WTC11 (cell line): ENCODE data around the gene PRKN. TPM values are rescaled to one million over a fixed set of nuclear protein-coding genes. Genes with fewer than 3 reads are reported as not detected.

ENCODE experiments used
- ATAC-seq: fragments of 200-7000 bp; cut with Tn5 transposase; 2 replicates; pipeline ENCODE4 v1.10.0; 2021; ENCODE audit warnings: mild to moderate bottlenecking, moderate library complexity
- CTCF ChIA-PET: fragments of 300-600 bp; sonication (Branson Sonifier 250); formaldehyde crosslinking; loops from one replicate; lab custom pipeline; 2021; ENCODE audit warnings: antibody characterized with exemption; lab: Charles Lee
- POLR2A ChIA-PET: fragments of 350-600 bp; sonication (Branson Sonifier 250); formaldehyde crosslinking; loops from one replicate; lab custom pipeline; 2021; ENCODE audit warnings: antibody characterized with exemption; lab: Charles Lee
- DNase-seq: peaks from one replicate; pipeline ENCODE4 v3.0.0; 2021; ENCODE audit warnings: low spot score
- H3K27ac Mint-ChIP-seq: 2 replicates; pipeline ENCODE4 v1.8.0; 2021; ENCODE audit warnings: mixed read lengths
- H3K27me3 Mint-ChIP-seq: 2 replicates; pipeline ENCODE4 v1.8.0; 2021; ENCODE audit warnings: low read depth, mild to moderate bottlenecking, moderate library complexity, mixed read lengths
- H3K36me3 Mint-ChIP-seq: 2 replicates; pipeline ENCODE4 v1.8.0; 2021; ENCODE audit warnings: mixed read lengths
- H3K4me1 Mint-ChIP-seq: 2 replicates; pipeline ENCODE4 v1.8.0; 2022; ENCODE audit warnings: mixed read lengths
- H3K4me3 Mint-ChIP-seq: 2 replicates; pipeline ENCODE4 v1.8.0; 2021; ENCODE audit warnings: mild to moderate bottlenecking, moderate library complexity, mixed read lengths
- H3K9me3 Mint-ChIP-seq: 2 replicates; pipeline ENCODE4 v1.8.0; 2021; ENCODE audit warnings: mixed read lengths
- CTCF ChIP-seq: fragments of 200-600 bp; IDR thresholded peaks from 2 replicates; pipeline ENCODE4 v1.8.0; 2022; ENCODE audit warnings: antibody characterized with exemption
- ELF4 ChIP-seq: sonication (generic); formaldehyde crosslinking; IDR thresholded peaks from 2 replicates; pipeline ENCODE4 v1.8.1; 2022; ENCODE audit warnings: low read depth, mild to moderate bottlenecking, moderate library complexity, missing genetic modification reagents
- ESRRA ChIP-seq: sonication (generic); formaldehyde crosslinking; IDR thresholded peaks from 2 replicates; pipeline ENCODE4 v1.8.1; 2022; ENCODE audit warnings: mild to moderate bottlenecking, missing genetic modification reagents, borderline replicate concordance
- ETV6 ChIP-seq: sonication (generic); formaldehyde crosslinking; IDR thresholded peaks from 2 replicates; pipeline ENCODE4 v1.8.1; 2022; ENCODE audit warnings: mild to moderate bottlenecking, missing genetic modification reagents
- GTF2I ChIP-seq: fragments of 250-450 bp; sonication (Bioruptor Pico); conservative IDR thresholded peaks from 2 replicates; pipeline ENCODE4 v1.4.0; 2021; ENCODE audit warnings: mild to moderate bottlenecking
- IRF1 ChIP-seq: sonication (generic); formaldehyde crosslinking; IDR thresholded peaks from 2 replicates; pipeline ENCODE4 v1.8.0; 2023; ENCODE audit warnings: missing genetic modification reagents
- IRF2 ChIP-seq: sonication (generic); formaldehyde crosslinking; IDR thresholded peaks from 2 replicates; pipeline ENCODE4 v1.8.0; 2022; ENCODE audit warnings: low read depth, missing genetic modification reagents, borderline replicate concordance
- NFE2L1 ChIP-seq: sonication (generic); formaldehyde crosslinking; IDR thresholded peaks from 2 replicates; pipeline ENCODE4 v1.8.1; 2023; ENCODE audit warnings: missing genetic modification reagents
- PRDM15 ChIP-seq: sonication (generic); formaldehyde crosslinking; IDR thresholded peaks from 2 replicates; pipeline ENCODE4 v1.8.0; 2022; ENCODE audit warnings: missing genetic modification reagents
- PRRX2 ChIP-seq: fragments of 250-450 bp; sonication (Bioruptor Pico); IDR thresholded peaks from 2 replicates; pipeline ENCODE4 v1.8.0; 2021; ENCODE audit warnings: mild to moderate bottlenecking
- RORB ChIP-seq: fragments of 250-450 bp; sonication (Bioruptor Pico); IDR thresholded peaks from 2 replicates; pipeline ENCODE4 v1.9.0; 2021; ENCODE audit warnings: mild to moderate bottlenecking
- SMAD3 ChIP-seq: sonication (generic); formaldehyde crosslinking; IDR thresholded peaks from 2 replicates; pipeline ENCODE4 v1.8.0; 2022; ENCODE audit warnings: missing genetic modification reagents, mild to moderate bottlenecking, borderline replicate concordance
- SMAD4 ChIP-seq: sonication (generic); formaldehyde crosslinking; IDR thresholded peaks from 2 replicates; pipeline ENCODE4 v1.8.0; 2022; ENCODE audit warnings: mild to moderate bottlenecking, missing genetic modification reagents
- SP1 ChIP-seq: sonication (generic); formaldehyde crosslinking; conservative IDR thresholded peaks from 2 replicates; pipeline ENCODE4 v1.8.1; 2022; ENCODE audit warnings: missing genetic modification reagents
- TCF7 ChIP-seq: sonication (generic); formaldehyde crosslinking; IDR thresholded peaks from 2 replicates; pipeline ENCODE4 v1.8.0; 2022; ENCODE audit warnings: mild to moderate bottlenecking, low read depth, missing genetic modification reagents, moderate library complexity
- ZNF121 ChIP-seq: sonication (generic); formaldehyde crosslinking; IDR thresholded peaks from 2 replicates; pipeline ENCODE4 v1.8.0; 2023; ENCODE audit warnings: missing genetic modification reagents
- ZNF232 ChIP-seq: sonication (generic); formaldehyde crosslinking; IDR thresholded peaks from 2 replicates; pipeline ENCODE4 v1.8.0; 2022; ENCODE audit warnings: mild to moderate bottlenecking, missing genetic modification reagents
- ZNF263 ChIP-seq: sonication (generic); formaldehyde crosslinking; IDR thresholded peaks from 2 replicates; pipeline ENCODE4 v1.8.1; 2022; ENCODE audit warnings: low read depth, mild to moderate bottlenecking, moderate library complexity, missing genetic modification reagents
- ZNF281 ChIP-seq: sonication (generic); formaldehyde crosslinking; IDR thresholded peaks from 2 replicates; pipeline ENCODE4 v1.8.0; 2023; ENCODE audit warnings: mild to moderate bottlenecking, missing genetic modification reagents
- total RNA-seq: library from RNA; stranded (reverse); gene quantifications from 3 replicates; pipeline ENCODE4 v1.2.3, GENCODE V29; 2021

PRKN gene
- total RNA-seq, 1 experiment from 2014 or later, result 0.59 TPM

GRCh38 chr6:161921602-161922395 is 805.8 kb downstream of the PRKN start:
- CTCF ChIA-PET, result interaction anchor here (1.1 kb wide), 1 partner anchor 90 kb away, joined by 5 read pairs; no protein-coding TSS in a partner anchor
- H3K9me3 Mint-ChIP-seq, result no peaks in the 10 kb centered on the region
- H3K27me3 Mint-ChIP-seq, result no peaks in the 10 kb centered on the region
- ATAC-seq, result no peak
- no peaks in the 10 kb centered on the region for H3K36me3 Mint-ChIP-seq
- POLR2A ChIA-PET, result no interaction called here
- no peak for DNase-seq
- TF ChIP-seq ZNF121 (CRISPR knock-in tag), result no peak
- TF ChIP-seq SMAD3 (CRISPR knock-in tag), result no peak
- no peak for TF ChIP-seq ZNF263 (CRISPR knock-in tag)
- TF ChIP-seq NFE2L1 (CRISPR knock-in tag), result no peak
- no peak for TF ChIP-seq ZNF281 (CRISPR knock-in tag)
- no peak for TF ChIP-seq IRF1 (CRISPR knock-in tag)
- TF ChIP-seq SMAD4 (CRISPR knock-in tag), result no peak
- no peak overlapping the region for H3K4me3 Mint-ChIP-seq
- no peak overlapping the region for H3K27ac Mint-ChIP-seq
- H3K4me1 Mint-ChIP-seq, result no peaks in the 10 kb centered on the region; the same call in 1 of the 2 replicates

GRCh38 chr6:161919691-161920090 is 807.9 kb downstream of the PRKN start:
- TF ChIP-seq SP1, result no peak
- no peak for TF ChIP-seq PRRX2 (CRISPR knock-in tag)
- no peak for ATAC-seq
- Mint-ChIP-seq H3K36me3 (no peaks in the 10 kb centered on the region), H3K4me1 (no peaks in the 10 kb centered on the region; the same call in 1 of the 2 replicates), H3K9me3 (no peaks in the 10 kb centered on the region), H3K27me3 (no peaks in the 10 kb centered on the region), H3K27ac (no peak overlapping the region), H3K4me3 (no peak overlapping the region)
- DNase-seq, result no peak
- ChIA-PET POLR2A (no interaction called here), CTCF (no interaction called here)

GRCh38 chr6:161918628-161919205 is 808.8 kb downstream of the PRKN start:
- Mint-ChIP-seq H3K4me3 (no peak overlapping the region), H3K36me3 (no peaks in the 10 kb centered on the region), H3K9me3 (no peaks in the 10 kb centered on the region), H3K27me3 (no peaks in the 10 kb centered on the region), H3K27ac (no peak overlapping the region), H3K4me1 (no peaks in the 10 kb centered on the region; the same call in 1 of the 2 replicates)
- no peak for TF ChIP-seq ZNF232 (CRISPR knock-in tag)
- DNase-seq, result no peak
- ATAC-seq, result no peak
- POLR2A ChIA-PET, result no interaction called here
- CTCF ChIA-PET, result interaction anchor here (1.0 kb wide), 1 partner anchor 20 kb away, joined by 3 read pairs; no protein-coding TSS in a partner anchor

GRCh38 chr6:161918109-161918531 is 809.4 kb downstream of the PRKN start:
- H3K27ac Mint-ChIP-seq, result no peak overlapping the region
- no peak overlapping the region for H3K4me3 Mint-ChIP-seq
- H3K36me3 Mint-ChIP-seq, result no peaks in the 10 kb centered on the region
- no peaks in the 10 kb centered on the region for H3K27me3 Mint-ChIP-seq
- no peak for ATAC-seq
- no peaks in the 10 kb centered on the region; the same call in 1 of the 2 replicates for H3K4me1 Mint-ChIP-seq
- no peak for DNase-seq
- H3K9me3 Mint-ChIP-seq, result no peaks in the 10 kb centered on the region
- ChIA-PET POLR2A (no interaction called here), CTCF (interaction anchor here (1.0 kb wide), 1 partner anchor 20 kb away, joined by 3 read pairs; no protein-coding TSS in a partner anchor)
- TF ChIP-seq CTCF (no peak), GTF2I (CRISPR knock-in tag) (no peak), IRF2 (no peak), ETV6 (CRISPR knock-in tag) (no peak), SMAD4 (CRISPR knock-in tag) (no peak), TCF7 (CRISPR knock-in tag) (no peak), SMAD3 (CRISPR knock-in tag) (no peak), RORB (no peak), PRDM15 (CRISPR knock-in tag) (no peak), NFE2L1 (CRISPR knock-in tag) (no peak), ELF4 (CRISPR knock-in tag) (no peak), ESRRA (no peak)
